Thyroid gland (tissue), 4 donors: ENCODE measurements around the gene HNRNPL.

Experiments
- CTCF ChIP-seq, 6 experiments: fragments of 200-600 bp in 3 of 6; fragments of 450-650 bp in 3 of 6; sonication (generic) in 3 of 6; IDR thresholded peaks; one replicate each; pipeline ENCODE4 v1.5.1; 2016 to 2019; ENCODE audit warnings: antibody characterized with exemption in 6 of 6, mild to moderate bottlenecking in 2 of 6, inconsistent platforms in 1 of 6, moderate library complexity in 1 of 6
- POLR2A ChIP-seq, 2 donors: fragments of 450-650 bp; IDR thresholded peaks; one replicate each; pipeline ENCODE4 v1.6.1; 2017; ENCODE audit warnings: antibody characterized with exemption in 2 of 2, mild to moderate bottlenecking in 2 of 2, moderate library complexity in 1 of 2

- TF ChIP-seq CTCF (IDR thresholded peaks at IDR 0.05) (no peak), POLR2A (IDR thresholded peaks at IDR 0.05) (no peak)
Observed at GRCh38 chr19:38803543-38803942, 46.2 kb downstream of the HNRNPL start.
